22Rv1 (cell line): ENCODE results near the gene SETD1A.

ENCODE experiments used
- ZFX ChIP-seq: fragments of 450-650 bp; IDR thresholded peaks from 2 replicates; pipeline ENCODE4 v1.6.1; 2017; ENCODE audit warnings: antibody characterized with exemption, borderline replicate concordance
- TF ChIP-seq, protein P1 (sequence below): fragments of 450-650 bp; IDR thresholded peaks from 2 replicates; pipeline ENCODE4 v1.5.1; 2017; ENCODE audit warnings: mild to moderate bottlenecking

- TF ChIP-seq, protein P1, sequence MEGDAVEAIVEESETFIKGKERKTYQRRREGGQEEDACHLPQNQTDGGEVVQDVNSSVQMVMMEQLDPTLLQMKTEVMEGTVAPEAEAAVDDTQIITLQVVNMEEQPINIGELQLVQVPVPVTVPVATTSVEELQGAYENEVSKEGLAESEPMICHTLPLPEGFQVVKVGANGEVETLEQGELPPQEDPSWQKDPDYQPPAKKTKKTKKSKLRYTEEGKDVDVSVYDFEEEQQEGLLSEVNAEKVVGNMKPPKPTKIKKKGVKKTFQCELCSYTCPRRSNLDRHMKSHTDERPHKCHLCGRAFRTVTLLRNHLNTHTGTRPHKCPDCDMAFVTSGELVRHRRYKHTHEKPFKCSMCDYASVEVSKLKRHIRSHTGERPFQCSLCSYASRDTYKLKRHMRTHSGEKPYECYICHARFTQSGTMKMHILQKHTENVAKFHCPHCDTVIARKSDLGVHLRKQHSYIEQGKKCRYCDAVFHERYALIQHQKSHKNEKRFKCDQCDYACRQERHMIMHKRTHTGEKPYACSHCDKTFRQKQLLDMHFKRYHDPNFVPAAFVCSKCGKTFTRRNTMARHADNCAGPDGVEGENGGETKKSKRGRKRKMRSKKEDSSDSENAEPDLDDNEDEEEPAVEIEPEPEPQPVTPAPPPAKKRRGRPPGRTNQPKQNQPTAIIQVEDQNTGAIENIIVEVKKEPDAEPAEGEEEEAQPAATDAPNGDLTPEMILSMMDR = no peak
- TF ChIP-seq ZFX = no peak
Measured at GRCh38 chr16:31002250-31002700, 44.7 kb downstream of the SETD1A start.
